GM23338 (cell line): ENCODE measurements around the gene RASA4.
"Not testable (repeated sequence)": the region's sequence is repeated elsewhere in the genome, so short reads cannot be mapped to it uniquely, and the experiment has no call there.

ENCODE experiments used
- CREB1 ChIP-seq: fragments of 250-450 bp; sonication (Bioruptor Pico); IDR thresholded peaks from 2 replicates; pipeline ENCODE4 v1.5.0; 2020; ENCODE audit warnings: low read depth, mild to moderate bottlenecking, moderate library complexity
- CTCF ChIP-seq, 2 experiments: fragments of 200-600 bp in 1 of 2; sonication (generic) in 1 of 2; conservative IDR thresholded peaks; 2 replicates each; pipeline versions ENCODE4 v1.5.1 to v1.6.1; 2016 to 2017; ENCODE audit warnings: antibody characterized with exemption in 2 of 2, low read depth in 2 of 2, mild to moderate bottlenecking in 2 of 2, moderate library complexity in 1 of 2
- EZH2 ChIP-seq: fragments of 200-600 bp; sonication (generic); IDR thresholded peaks from one replicate; pipeline ENCODE4 v1.8.0; 2017; ENCODE audit warnings: antibody characterized with exemption, mild to moderate bottlenecking, low read depth; ENCODE audit not compliant: unreplicated experiment
- EZH2phosphoT487 ChIP-seq: fragments of 200-600 bp; sonication (generic); IDR thresholded peaks from one replicate; pipeline ENCODE4 v1.8.1; 2018; ENCODE audit warnings: antibody characterized with exemption; ENCODE audit not compliant: unreplicated experiment
- JUNB ChIP-seq: IDR thresholded peaks from one replicate; pipeline ENCODE4 v1.6.1; 2016; ENCODE audit warnings: antibody characterized with exemption; ENCODE audit not compliant: unreplicated experiment
- NANOG ChIP-seq: IDR thresholded peaks from 2 replicates; pipeline ENCODE4 v1.6.1; 2016; ENCODE audit warnings: antibody characterized with exemption, borderline replicate concordance
- POLR2AphosphoS5 ChIP-seq: IDR thresholded peaks from 2 replicates; pipeline ENCODE4 v1.6.1; 2016; ENCODE audit warnings: antibody characterized with exemption, low read depth
- STAT1 ChIP-seq: IDR thresholded peaks from one replicate; pipeline ENCODE4 v1.6.1; 2016; ENCODE audit warnings: antibody characterized with exemption; ENCODE audit not compliant: unreplicated experiment
- ZNF114 ChIP-seq: fragments of 250-450 bp; sonication (Bioruptor Pico); IDR thresholded peaks from 2 replicates; pipeline ENCODE4 v1.5.0; 2020; ENCODE audit warnings: mild to moderate bottlenecking, moderate library complexity
- TF ChIP-seq, protein P1 (sequence below): IDR thresholded peaks from one replicate; pipeline ENCODE4 v1.6.1; 2018; ENCODE audit warnings: antibody characterized with exemption; ENCODE audit not compliant: unreplicated experiment
- TF ChIP-seq, protein P2 (sequence below): IDR thresholded peaks from 2 replicates; pipeline ENCODE4 v1.6.1; 2016; ENCODE audit warnings: antibody characterized with exemption

DNA sequence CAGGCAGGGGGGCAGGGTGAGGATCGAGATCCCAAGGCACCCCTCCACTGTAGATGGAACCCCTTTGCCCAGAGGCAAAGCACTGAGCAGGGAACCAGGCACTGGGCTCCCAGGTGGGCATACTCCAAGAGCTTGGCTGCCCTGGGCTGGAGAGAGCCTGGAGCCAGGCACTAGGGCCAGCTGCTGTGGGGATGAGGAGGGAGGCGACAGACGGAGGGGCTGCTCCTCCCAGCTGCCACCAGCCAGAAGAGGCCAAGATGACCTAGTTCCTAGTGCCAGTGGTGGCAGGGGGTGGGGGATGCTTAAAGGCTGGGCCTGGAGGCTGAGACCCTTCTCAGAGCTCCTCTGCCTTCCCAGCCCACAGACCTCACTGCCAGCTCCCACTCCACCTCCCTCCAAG, 1.7 kb downstream of the RASA4 start:
- not testable (repeated sequence) for TF ChIP-seq CTCF (conservative IDR thresholded peaks at IDR 0.05; ENCODE audit: low read depth in 2 of 2); EZH2; EZH2phosphoT487; POLR2AphosphoS5; CREB1; JUNB; ZNF114 (CRISPR knock-in tag); NANOG; STAT1
- TF ChIP-seq, protein P1, sequence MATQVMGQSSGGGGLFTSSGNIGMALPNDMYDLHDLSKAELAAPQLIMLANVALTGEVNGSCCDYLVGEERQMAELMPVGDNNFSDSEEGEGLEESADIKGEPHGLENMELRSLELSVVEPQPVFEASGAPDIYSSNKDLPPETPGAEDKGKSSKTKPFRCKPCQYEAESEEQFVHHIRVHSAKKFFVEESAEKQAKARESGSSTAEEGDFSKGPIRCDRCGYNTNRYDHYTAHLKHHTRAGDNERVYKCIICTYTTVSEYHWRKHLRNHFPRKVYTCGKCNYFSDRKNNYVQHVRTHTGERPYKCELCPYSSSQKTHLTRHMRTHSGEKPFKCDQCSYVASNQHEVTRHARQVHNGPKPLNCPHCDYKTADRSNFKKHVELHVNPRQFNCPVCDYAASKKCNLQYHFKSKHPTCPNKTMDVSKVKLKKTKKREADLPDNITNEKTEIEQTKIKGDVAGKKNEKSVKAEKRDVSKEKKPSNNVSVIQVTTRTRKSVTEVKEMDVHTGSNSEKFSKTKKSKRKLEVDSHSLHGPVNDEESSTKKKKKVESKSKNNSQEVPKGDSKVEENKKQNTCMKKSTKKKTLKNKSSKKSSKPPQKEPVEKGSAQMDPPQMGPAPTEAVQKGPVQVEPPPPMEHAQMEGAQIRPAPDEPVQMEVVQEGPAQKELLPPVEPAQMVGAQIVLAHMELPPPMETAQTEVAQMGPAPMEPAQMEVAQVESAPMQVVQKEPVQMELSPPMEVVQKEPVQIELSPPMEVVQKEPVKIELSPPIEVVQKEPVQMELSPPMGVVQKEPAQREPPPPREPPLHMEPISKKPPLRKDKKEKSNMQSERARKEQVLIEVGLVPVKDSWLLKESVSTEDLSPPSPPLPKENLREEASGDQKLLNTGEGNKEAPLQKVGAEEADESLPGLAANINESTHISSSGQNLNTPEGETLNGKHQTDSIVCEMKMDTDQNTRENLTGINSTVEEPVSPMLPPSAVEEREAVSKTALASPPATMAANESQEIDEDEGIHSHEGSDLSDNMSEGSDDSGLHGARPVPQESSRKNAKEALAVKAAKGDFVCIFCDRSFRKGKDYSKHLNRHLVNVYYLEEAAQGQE: not testable (repeated sequence)
- TF ChIP-seq, protein P2, sequence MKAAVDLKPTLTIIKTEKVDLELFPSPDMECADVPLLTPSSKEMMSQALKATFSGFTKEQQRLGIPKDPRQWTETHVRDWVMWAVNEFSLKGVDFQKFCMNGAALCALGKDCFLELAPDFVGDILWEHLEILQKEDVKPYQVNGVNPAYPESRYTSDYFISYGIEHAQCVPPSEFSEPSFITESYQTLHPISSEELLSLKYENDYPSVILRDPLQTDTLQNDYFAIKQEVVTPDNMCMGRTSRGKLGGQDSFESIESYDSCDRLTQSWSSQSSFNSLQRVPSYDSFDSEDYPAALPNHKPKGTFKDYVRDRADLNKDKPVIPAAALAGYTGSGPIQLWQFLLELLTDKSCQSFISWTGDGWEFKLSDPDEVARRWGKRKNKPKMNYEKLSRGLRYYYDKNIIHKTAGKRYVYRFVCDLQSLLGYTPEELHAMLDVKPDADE: not testable (repeated sequence)
